Uterus (tissue), 4 donors: ENCODE results near the gene ADAMTS18. TPM values are rescaled to one million over a fixed set of nuclear protein-coding genes. Genes with fewer than 3 reads are reported as not detected.

Experiments used
- DNase-seq, 2 donors: peaks; one replicate each; pipeline ENCODE4 v3.0.0-alpha.2; 2019 to 2020
- H3K27ac ChIP-seq, 2 donors: fragments of 200-600 bp; sonication (generic); 1 replicate in 1 of 2; 2 replicates in 1 of 2; pipeline ENCODE4 v1.5.1; 2016 to 2018
- H3K27me3 ChIP-seq, 2 donors: fragments of 200-600 bp; sonication (generic); one replicate each; pipeline ENCODE4 v1.5.1; 2018 to 2019; ENCODE audit warnings: control low read depth in 1 of 2
- H3K36me3 ChIP-seq, 2 donors: fragments of 200-600 bp; sonication (generic); one replicate each; pipeline ENCODE4 v1.5.1; 2019; ENCODE audit warnings: control low read depth in 1 of 2
- H3K4me1 ChIP-seq, 2 donors: fragments of 200-600 bp; sonication (generic); one replicate each; pipeline ENCODE4 v1.5.1; 2018 to 2019; ENCODE audit warnings: control low read depth in 1 of 2
- H3K4me3 ChIP-seq, 2 donors: fragments of 200-600 bp; sonication (generic); 1 replicate in 1 of 2; 2 replicates in 1 of 2; pipeline ENCODE4 v1.5.1; 2018 to 2019; ENCODE audit warnings: mild to moderate bottlenecking in 1 of 2
- H3K9me3 ChIP-seq, 2 donors: fragments of 200-600 bp; sonication (generic); one replicate each; pipeline ENCODE4 v1.5.1; 2019; ENCODE audit warnings: control low read depth in 1 of 2
- POLR2A ChIP-seq, 2 donors: fragments of 450-650 bp; IDR thresholded peaks; one replicate each; pipeline ENCODE4 v1.6.1; 2016; ENCODE audit warnings: antibody characterized with exemption in 2 of 2, mild to moderate bottlenecking in 1 of 2, moderate library complexity in 1 of 2
- intact Hi-C: fragments of 100-400 bp; cut with DNase I; formaldehyde crosslinking; loops from one replicate; pipeline ENCODE4 v1.15.1; 2023; ENCODE audit warnings: low total_unique reads
- total RNA-seq, 4 donors: library from RNA; depleted of rRNA in 3 of 4; stranded (reverse); fragments of >200 nt in 3 of 4; gene quantifications; one replicate each; pipeline versions ENCODE4 v1.1.0 to v1.2.4, GENCODE V29; 2014 to 2023
- TF ChIP-seq, protein P1 (sequence below), 4 experiments: fragments of 200-600 bp in 2 of 4; fragments of 450-650 bp in 2 of 4; sonication (generic) in 2 of 4; IDR thresholded peaks; one replicate each; pipeline ENCODE4 v1.5.1; 2016 to 2019; ENCODE audit warnings: antibody characterized with exemption in 4 of 4, mild to moderate bottlenecking in 2 of 4, moderate library complexity in 1 of 4
- donor health status: DM: yes; HTN: yes; CAD: no.

ADAMTS18 gene
- total RNA-seq, 4 donors from 2014 or later = 3.5 to 5.3 TPM; not detected in 2

DNA sequence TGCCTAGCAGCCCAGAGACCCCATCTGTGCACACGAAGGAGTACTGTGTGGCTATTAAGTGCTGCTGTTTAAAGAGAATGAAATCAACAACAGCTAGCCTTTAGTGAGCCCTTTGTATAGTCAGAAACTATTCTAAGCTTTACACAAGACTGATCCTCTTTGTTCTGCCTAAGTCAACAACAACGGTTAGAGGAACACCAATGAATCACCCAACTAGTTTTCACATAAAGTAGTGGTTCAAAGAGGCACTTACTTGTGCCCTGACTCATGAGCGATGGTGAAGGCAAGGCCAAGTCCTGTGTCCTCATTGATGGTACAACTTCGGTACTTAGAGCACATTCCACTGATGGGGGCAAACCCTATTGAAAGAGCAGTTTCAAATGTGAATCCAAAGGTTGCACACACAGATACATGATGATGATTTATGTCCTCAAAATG lies 75.8 kb downstream of the ADAMTS18 start:
- H3K9me3 ChIP-seq = no peaks in the 10 kb centered on the region

DNA sequence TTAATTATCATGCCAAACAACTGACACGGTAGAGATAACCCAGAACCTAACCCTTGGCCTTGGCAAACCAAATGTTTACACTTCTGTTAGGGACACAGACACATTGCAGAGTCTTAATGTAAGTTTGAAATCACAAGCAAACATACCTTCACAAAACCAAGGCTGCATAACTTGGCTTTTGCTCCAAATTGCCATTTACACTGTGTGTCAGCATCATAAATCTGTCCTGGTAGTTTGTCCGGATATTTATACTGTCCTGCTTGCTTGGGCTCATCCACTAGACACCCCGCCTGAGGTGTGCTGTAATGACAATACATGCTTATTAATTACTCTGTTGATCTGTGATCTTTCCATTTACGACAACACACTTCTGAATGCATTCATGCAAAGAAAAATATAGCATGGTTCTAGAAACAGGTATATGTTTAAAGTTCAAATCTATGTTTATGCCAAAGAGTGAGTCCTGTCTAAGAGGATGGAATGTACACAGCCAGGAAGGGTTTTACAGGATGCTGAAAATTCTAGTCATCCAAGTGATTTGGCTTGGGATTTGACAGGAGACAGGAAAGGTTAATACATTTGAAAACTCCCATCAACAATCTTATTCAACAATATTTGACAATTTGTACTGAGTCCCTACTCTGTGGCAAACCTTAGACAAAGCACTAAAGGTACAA lies 81.1 kb downstream of the ADAMTS18 start:
- no peaks in the 10 kb centered on the region for H3K27me3 ChIP-seq
- no peak for TF ChIP-seq POLR2A (IDR thresholded peaks at IDR 0.05)
- TF ChIP-seq, protein P1, sequence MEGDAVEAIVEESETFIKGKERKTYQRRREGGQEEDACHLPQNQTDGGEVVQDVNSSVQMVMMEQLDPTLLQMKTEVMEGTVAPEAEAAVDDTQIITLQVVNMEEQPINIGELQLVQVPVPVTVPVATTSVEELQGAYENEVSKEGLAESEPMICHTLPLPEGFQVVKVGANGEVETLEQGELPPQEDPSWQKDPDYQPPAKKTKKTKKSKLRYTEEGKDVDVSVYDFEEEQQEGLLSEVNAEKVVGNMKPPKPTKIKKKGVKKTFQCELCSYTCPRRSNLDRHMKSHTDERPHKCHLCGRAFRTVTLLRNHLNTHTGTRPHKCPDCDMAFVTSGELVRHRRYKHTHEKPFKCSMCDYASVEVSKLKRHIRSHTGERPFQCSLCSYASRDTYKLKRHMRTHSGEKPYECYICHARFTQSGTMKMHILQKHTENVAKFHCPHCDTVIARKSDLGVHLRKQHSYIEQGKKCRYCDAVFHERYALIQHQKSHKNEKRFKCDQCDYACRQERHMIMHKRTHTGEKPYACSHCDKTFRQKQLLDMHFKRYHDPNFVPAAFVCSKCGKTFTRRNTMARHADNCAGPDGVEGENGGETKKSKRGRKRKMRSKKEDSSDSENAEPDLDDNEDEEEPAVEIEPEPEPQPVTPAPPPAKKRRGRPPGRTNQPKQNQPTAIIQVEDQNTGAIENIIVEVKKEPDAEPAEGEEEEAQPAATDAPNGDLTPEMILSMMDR (IDR thresholded peaks at IDR 0.05) = no peak
- H3K4me3 ChIP-seq = no peak overlapping the region
- no peaks in the 10 kb centered on the region for H3K9me3 ChIP-seq
- H3K36me3 ChIP-seq = no peaks in the 10 kb centered on the region
- no peaks in the 10 kb centered on the region for H3K4me1 ChIP-seq
- intact Hi-C loops = no loop called here
- no peak overlapping the region for H3K27ac ChIP-seq
- DNase-seq = no peak

More for the DNA sequence above, 75.8 kb downstream of the ADAMTS18 start:
- TF ChIP-seq POLR2A (IDR thresholded peaks at IDR 0.05) = no peak
- TF ChIP-seq, protein P1 (IDR thresholded peaks at IDR 0.05) = no peak
- Histone ChIP-seq H3K4me1 (no peaks in the 10 kb centered on the region), H3K27ac (no peak overlapping the region), H3K4me3 (no peak overlapping the region), H3K36me3 (no peaks in the 10 kb centered on the region), H3K27me3 (no peaks in the 10 kb centered on the region)
- intact Hi-C loops = no loop called here
- no peak for DNase-seq

DNA sequence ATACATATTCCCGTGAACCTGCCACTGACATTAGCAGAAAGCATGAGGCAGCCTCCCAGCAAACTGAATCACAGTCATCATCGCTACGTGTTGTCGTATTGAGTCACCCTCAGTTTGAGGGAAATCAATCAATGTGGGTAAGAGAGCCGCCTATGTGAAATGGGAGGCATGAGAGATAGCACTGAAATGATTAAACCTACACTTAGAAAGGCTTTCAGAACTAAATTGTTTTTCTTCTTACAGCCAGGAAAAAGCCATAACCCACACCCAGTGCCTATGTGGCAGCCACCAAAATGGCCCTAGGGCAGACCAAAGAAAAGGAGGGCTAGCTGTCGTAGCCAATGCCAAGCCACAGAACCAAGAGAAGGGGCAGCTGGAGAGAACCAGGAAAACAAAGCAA lies 90.5 kb downstream of the ADAMTS18 start:
- Histone ChIP-seq H3K9me3 (no peaks in the 10 kb centered on the region), H3K36me3 (no peaks in the 10 kb centered on the region), H3K27ac (no peak overlapping the region), H3K4me3 (no peak overlapping the region), H3K4me1 (no peaks in the 10 kb centered on the region), H3K27me3 (no peaks in the 10 kb centered on the region)
- no peak for DNase-seq
- TF ChIP-seq, protein P1 (IDR thresholded peaks at IDR 0.05) = no peak
- TF ChIP-seq POLR2A (IDR thresholded peaks at IDR 0.05) = no peak
- intact Hi-C loops = no loop called here

DNA sequence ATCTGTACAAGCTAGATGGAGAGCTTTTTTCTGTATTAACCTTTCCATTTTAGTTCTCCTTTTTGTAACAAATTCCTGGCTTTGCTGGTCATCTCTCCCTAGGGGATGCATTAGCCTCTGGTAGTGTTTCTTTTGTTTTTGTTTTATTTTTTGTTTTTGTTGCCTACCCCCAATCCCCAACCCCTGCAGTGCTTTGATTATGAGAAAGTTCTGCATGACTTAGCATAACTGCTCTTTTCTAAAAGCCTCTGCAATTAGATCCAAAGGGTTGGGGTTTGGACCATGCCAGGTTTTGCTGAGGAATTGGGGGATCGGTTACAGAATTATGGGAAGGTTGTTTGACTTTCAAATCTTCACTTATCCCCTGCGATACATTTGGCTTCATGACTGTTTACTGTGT lies 98.2 kb downstream of the ADAMTS18 start:
- Histone ChIP-seq H3K27ac (no peak overlapping the region), H3K27me3 (no peaks in the 10 kb centered on the region), H3K36me3 (no peaks in the 10 kb centered on the region), H3K9me3 (no peaks in the 10 kb centered on the region), H3K4me3 (no peak overlapping the region), H3K4me1 (no peaks in the 10 kb centered on the region)
- intact Hi-C loops = no loop called here
- no peak for DNase-seq
- TF ChIP-seq POLR2A (IDR thresholded peaks at IDR 0.05) = no peak
- TF ChIP-seq, protein P1 (IDR thresholded peaks at IDR 0.05) = no peak

DNA sequence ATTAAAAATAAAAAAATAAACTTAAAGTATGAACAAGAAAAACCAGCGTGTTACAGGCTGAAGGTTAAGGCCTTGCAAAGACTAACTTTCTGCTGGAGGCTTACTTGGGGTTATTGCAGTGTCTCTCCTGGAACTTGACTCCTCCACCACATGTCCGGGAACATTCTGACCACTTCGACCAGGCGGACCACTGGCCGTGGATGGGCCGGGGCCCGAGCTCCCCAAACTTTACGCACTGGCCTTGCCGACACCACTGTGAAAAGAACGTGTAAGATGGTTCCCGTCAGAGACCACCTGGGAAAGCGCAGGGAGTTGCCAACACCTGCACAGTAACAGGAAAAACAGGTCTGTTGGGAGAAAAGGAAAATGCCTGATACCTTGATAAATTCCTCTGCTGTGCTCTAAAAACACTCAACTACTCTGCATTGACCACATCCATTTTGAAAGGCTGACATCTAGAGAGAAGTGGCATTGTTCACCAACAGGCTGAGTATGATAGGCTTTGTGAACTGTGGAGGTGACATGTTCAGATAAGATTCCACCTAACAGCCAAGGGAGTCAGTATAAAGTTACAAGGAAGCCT lies 99.1 kb downstream of the ADAMTS18 start:
- TF ChIP-seq POLR2A (IDR thresholded peaks at IDR 0.05) = no peak
- TF ChIP-seq, protein P1 (IDR thresholded peaks at IDR 0.05) = no peak
- no peak overlapping the region for H3K27ac ChIP-seq
- H3K27me3 ChIP-seq = no peaks in the 10 kb centered on the region
- H3K4me3 ChIP-seq = no peak overlapping the region
- intact Hi-C loops = no loop called here
- DNase-seq = no peak
- H3K4me1 ChIP-seq = no peaks in the 10 kb centered on the region
- H3K36me3 ChIP-seq = no peaks in the 10 kb centered on the region
- H3K9me3 ChIP-seq = no peaks in the 10 kb centered on the region
